Fibroblast of skin of right quadriceps (primary cell): ENCODE measurements around the gene NFIC.

ENCODE experiments used
- DNase-seq: peaks from one replicate; pipeline ENCODE4 v3.0.0-alpha.2; 2013

The NFIC gene

GRCh38 chr19:3513229-3514140 lies 147.1 kb downstream of the NFIC start:
- no peak for DNase-seq

- DNase-seq = peak; percentile 22
These were observed 148.5 kb downstream of the NFIC start for GRCh38 chr19:3514930-3515329.

- peak; percentile 48 for DNase-seq
These were observed 149.6 kb downstream of the NFIC start for GRCh38 chr19:3515891-3516422.

GRCh38 chr19:3516675-3517207 lies 150.4 kb downstream of the NFIC start:
- no peak for DNase-seq

- no peak for DNase-seq
These were observed 151.3 kb downstream of the NFIC start for GRCh38 chr19:3517638-3518037.

- DNase-seq = no peak
These were observed 151.9 kb downstream of the NFIC start for GRCh38 chr19:3518255-3518654.

GRCh38 chr19:3518659-3519058 lies 152.3 kb downstream of the NFIC start:
- no peak for DNase-seq
